ENCODE results near the gene RPH3AL.

Gene RPH3AL

GRCh38 chr17:350706-351448 is 1.7 kb downstream of the RPH3AL start:
- Mint-ChIP-seq H3K36me3 (no peaks in the 10 kb centered on the region), H3K4me3 (no peak overlapping the region), H3K27ac (no peak overlapping the region), H3K27me3 (no peaks in the 10 kb centered on the region), H3K4me1 (ENCODE audit: low read depth) (peaks cover 4% of the 10 kb centered on the region), H3K9me3 (ENCODE audit: low read depth) (no peaks in the 10 kb centered on the region)

GRCh38 chr17:349666-350065 is 2.9 kb downstream of the RPH3AL start:
- Mint-ChIP-seq H3K4me1 (ENCODE audit: low read depth) (peaks cover 4% of the 10 kb centered on the region), H3K27me3 (no peaks in the 10 kb centered on the region), H3K36me3 (no peaks in the 10 kb centered on the region), H3K9me3 (ENCODE audit: low read depth) (no peaks in the 10 kb centered on the region), H3K27ac (no peak overlapping the region), H3K4me3 (no peak overlapping the region)

GRCh38 chr17:348692-349425 is 3.7 kb downstream of the RPH3AL start:
- Mint-ChIP-seq H3K36me3 (peaks cover 5% of the 10 kb centered on the region), H3K4me1 (ENCODE audit: low read depth) (peaks cover 4% of the 10 kb centered on the region), H3K9me3 (ENCODE audit: low read depth) (peaks cover 7% of the 10 kb centered on the region), H3K4me3 (no peak overlapping the region), H3K27ac (no peak overlapping the region), H3K27me3 (no peaks in the 10 kb centered on the region)

GRCh38 chr17:348012-348411 is 4.6 kb downstream of the RPH3AL start:
- H3K27ac Mint-ChIP-seq = no peak overlapping the region
- peaks cover 4% of the 10 kb centered on the region for H3K4me1 Mint-ChIP-seq (ENCODE audit: low read depth)
- peaks cover 7% of the 10 kb centered on the region for H3K9me3 Mint-ChIP-seq (ENCODE audit: low read depth)

GRCh38 chr17:347309-347899 is 5.2 kb downstream of the RPH3AL start:
- peaks cover 4% of the 10 kb centered on the region for H3K4me1 Mint-ChIP-seq (ENCODE audit: low read depth)
- H3K27ac Mint-ChIP-seq = no peak overlapping the region
- peaks cover 5% of the 10 kb centered on the region for H3K36me3 Mint-ChIP-seq
- no peaks in the 10 kb centered on the region for H3K27me3 Mint-ChIP-seq
- peaks cover 7% of the 10 kb centered on the region for H3K9me3 Mint-ChIP-seq (ENCODE audit: low read depth)
- no peak overlapping the region for H3K4me3 Mint-ChIP-seq

More at GRCh38 chr17:348012-348411, 4.6 kb downstream of the RPH3AL start:
- H3K36me3 Mint-ChIP-seq = peaks cover 5% of the 10 kb centered on the region
- no peak overlapping the region for H3K4me3 Mint-ChIP-seq
- no peaks in the 10 kb centered on the region for H3K27me3 Mint-ChIP-seq

GRCh38 chr17:345992-346785 is 6.4 kb downstream of the RPH3AL start:
- Mint-ChIP-seq H3K36me3 (peaks cover 5% of the 10 kb centered on the region), H3K27ac (no peak overlapping the region)

GRCh38 chr17:345261-345660 is 7.3 kb downstream of the RPH3AL start:
- Mint-ChIP-seq H3K9me3 (ENCODE audit: low read depth) (peaks cover 7% of the 10 kb centered on the region), H3K27ac (no peak overlapping the region), H3K36me3 (peaks cover 7% of the 10 kb centered on the region), H3K4me3 (no peak overlapping the region), H3K27me3 (no peaks in the 10 kb centered on the region), H3K4me1 (ENCODE audit: low read depth) (no peaks in the 10 kb centered on the region)

More at GRCh38 chr17:345992-346785, 6.4 kb downstream of the RPH3AL start:
- H3K9me3 Mint-ChIP-seq (ENCODE audit: low read depth) = peaks cover 7% of the 10 kb centered on the region
- no peaks in the 10 kb centered on the region for H3K27me3 Mint-ChIP-seq
- H3K4me1 Mint-ChIP-seq (ENCODE audit: low read depth) = peaks cover 4% of the 10 kb centered on the region
- H3K4me3 Mint-ChIP-seq = no peak overlapping the region

- Mint-ChIP-seq H3K4me3 (no peak overlapping the region), H3K27me3 (no peaks in the 10 kb centered on the region)
Observed at GRCh38 chr17:343875-344752, 8.5 kb downstream of the RPH3AL start.

GRCh38 chr17:343211-343610 is 9.4 kb downstream of the RPH3AL start:
- Mint-ChIP-seq H3K4me3 (no peak overlapping the region), H3K27me3 (no peaks in the 10 kb centered on the region), H3K9me3 (ENCODE audit: low read depth) (peaks cover 7% of the 10 kb centered on the region), H3K4me1 (ENCODE audit: low read depth) (no peaks in the 10 kb centered on the region), H3K36me3 (peaks cover 7% of the 10 kb centered on the region), H3K27ac (no peak overlapping the region)

More at GRCh38 chr17:343875-344752, 8.5 kb downstream of the RPH3AL start:
- Mint-ChIP-seq H3K9me3 (ENCODE audit: low read depth) (peaks cover 7% of the 10 kb centered on the region), H3K4me1 (ENCODE audit: low read depth) (no peaks in the 10 kb centered on the region), H3K27ac (no peak overlapping the region), H3K36me3 (peaks cover 7% of the 10 kb centered on the region)

GRCh38 chr17:340074-340473 is 12.5 kb downstream of the RPH3AL start:
- peaks cover 7% of the 10 kb centered on the region for H3K36me3 Mint-ChIP-seq
- H3K27ac Mint-ChIP-seq = no peak overlapping the region
- peaks cover 7% of the 10 kb centered on the region for H3K9me3 Mint-ChIP-seq (ENCODE audit: low read depth)
- no peaks in the 10 kb centered on the region for H3K27me3 Mint-ChIP-seq
- H3K4me3 Mint-ChIP-seq = no peak overlapping the region
- H3K4me1 Mint-ChIP-seq (ENCODE audit: low read depth) = peaks cover 20% of the 10 kb centered on the region

GRCh38 chr17:339193-340061 is 13.2 kb downstream of the RPH3AL start:
- H3K4me1 Mint-ChIP-seq (ENCODE audit: low read depth) = peaks cover 24% of the 10 kb centered on the region
- H3K9me3 Mint-ChIP-seq (ENCODE audit: low read depth) = peaks cover 5% of the 10 kb centered on the region
- peaks cover 5% of the 10 kb centered on the region for H3K36me3 Mint-ChIP-seq
- H3K27me3 Mint-ChIP-seq = no peaks in the 10 kb centered on the region
- no peak overlapping the region for H3K4me3 Mint-ChIP-seq
- H3K27ac Mint-ChIP-seq = no peak overlapping the region

GRCh38 chr17:338442-339192 is 14.0 kb downstream of the RPH3AL start:
- peaks cover 30% of the 10 kb centered on the region for H3K4me1 Mint-ChIP-seq (ENCODE audit: low read depth)
- H3K9me3 Mint-ChIP-seq (ENCODE audit: low read depth) = no peaks in the 10 kb centered on the region
- H3K27me3 Mint-ChIP-seq = no peaks in the 10 kb centered on the region
- no peak overlapping the region for H3K4me3 Mint-ChIP-seq
- no peak overlapping the region for H3K27ac Mint-ChIP-seq
- peaks cover 2% of the 10 kb centered on the region for H3K36me3 Mint-ChIP-seq

GRCh38 chr17:337866-338265 is 14.7 kb downstream of the RPH3AL start:
- Mint-ChIP-seq H3K4me1 (ENCODE audit: low read depth) (peaks cover 35% of the 10 kb centered on the region), H3K27me3 (no peaks in the 10 kb centered on the region), H3K4me3 (no peak overlapping the region), H3K36me3 (peaks cover 2% of the 10 kb centered on the region), H3K9me3 (ENCODE audit: low read depth) (no peaks in the 10 kb centered on the region), H3K27ac (no peak overlapping the region)

Data from activated naive CD8-positive, alpha-beta T cell (primary cell).